Astrocyte of the spinal cord (primary cell): Measurements from ENCODE around the gene SLC25A41.

Source experiments
- DNase-seq: peaks from one replicate; pipeline ENCODE4 v3.0.0; 2011; ENCODE audit warnings: low read depth, low spot score
- H3K4me3 ChIP-seq: 2 replicates; pipeline ENCODE4 v1.5.1; 2011; ENCODE audit warnings: low read depth, mild to moderate bottlenecking, low read length, moderate library complexity
- in situ Hi-C: cut with HindIII; loops from 2 replicates; pipeline ENCODE4 v1.10.0; 2017; ENCODE audit warnings: low sequenced_read_pairs
- TF ChIP-seq, protein P1 (sequence below): IDR thresholded peaks from 2 replicates; pipeline ENCODE4 v1.5.1; 2012; ENCODE audit warnings: low read depth, mild to moderate bottlenecking, low read length, inconsistent platforms

SLC25A41 gene

DNA sequence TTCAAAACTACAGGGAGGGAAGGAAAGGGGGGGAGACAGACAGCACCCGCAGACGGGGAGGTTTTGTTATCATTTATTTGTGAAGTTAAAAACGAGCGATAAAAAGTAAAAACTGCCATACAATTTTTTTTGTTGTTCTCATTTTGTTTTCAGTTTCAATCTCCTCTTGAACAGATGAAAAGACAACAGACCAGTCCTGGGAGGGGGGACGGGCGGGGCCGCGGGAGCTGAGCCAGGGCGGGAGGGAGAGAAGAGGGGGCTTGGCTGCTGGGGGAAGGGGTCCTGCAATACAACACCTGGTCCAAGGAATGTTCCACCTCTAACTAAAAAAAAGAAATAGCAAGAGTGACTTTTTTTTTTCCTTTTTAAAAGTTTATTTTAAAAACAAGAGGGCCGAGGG, 20.3 kb downstream of the SLC25A41 start:
- in situ Hi-C loops: no loop called here
- TF ChIP-seq, protein P1, sequence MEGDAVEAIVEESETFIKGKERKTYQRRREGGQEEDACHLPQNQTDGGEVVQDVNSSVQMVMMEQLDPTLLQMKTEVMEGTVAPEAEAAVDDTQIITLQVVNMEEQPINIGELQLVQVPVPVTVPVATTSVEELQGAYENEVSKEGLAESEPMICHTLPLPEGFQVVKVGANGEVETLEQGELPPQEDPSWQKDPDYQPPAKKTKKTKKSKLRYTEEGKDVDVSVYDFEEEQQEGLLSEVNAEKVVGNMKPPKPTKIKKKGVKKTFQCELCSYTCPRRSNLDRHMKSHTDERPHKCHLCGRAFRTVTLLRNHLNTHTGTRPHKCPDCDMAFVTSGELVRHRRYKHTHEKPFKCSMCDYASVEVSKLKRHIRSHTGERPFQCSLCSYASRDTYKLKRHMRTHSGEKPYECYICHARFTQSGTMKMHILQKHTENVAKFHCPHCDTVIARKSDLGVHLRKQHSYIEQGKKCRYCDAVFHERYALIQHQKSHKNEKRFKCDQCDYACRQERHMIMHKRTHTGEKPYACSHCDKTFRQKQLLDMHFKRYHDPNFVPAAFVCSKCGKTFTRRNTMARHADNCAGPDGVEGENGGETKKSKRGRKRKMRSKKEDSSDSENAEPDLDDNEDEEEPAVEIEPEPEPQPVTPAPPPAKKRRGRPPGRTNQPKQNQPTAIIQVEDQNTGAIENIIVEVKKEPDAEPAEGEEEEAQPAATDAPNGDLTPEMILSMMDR: no peak
- no peak for DNase-seq
- H3K4me3 ChIP-seq: no peak overlapping the region

DNA sequence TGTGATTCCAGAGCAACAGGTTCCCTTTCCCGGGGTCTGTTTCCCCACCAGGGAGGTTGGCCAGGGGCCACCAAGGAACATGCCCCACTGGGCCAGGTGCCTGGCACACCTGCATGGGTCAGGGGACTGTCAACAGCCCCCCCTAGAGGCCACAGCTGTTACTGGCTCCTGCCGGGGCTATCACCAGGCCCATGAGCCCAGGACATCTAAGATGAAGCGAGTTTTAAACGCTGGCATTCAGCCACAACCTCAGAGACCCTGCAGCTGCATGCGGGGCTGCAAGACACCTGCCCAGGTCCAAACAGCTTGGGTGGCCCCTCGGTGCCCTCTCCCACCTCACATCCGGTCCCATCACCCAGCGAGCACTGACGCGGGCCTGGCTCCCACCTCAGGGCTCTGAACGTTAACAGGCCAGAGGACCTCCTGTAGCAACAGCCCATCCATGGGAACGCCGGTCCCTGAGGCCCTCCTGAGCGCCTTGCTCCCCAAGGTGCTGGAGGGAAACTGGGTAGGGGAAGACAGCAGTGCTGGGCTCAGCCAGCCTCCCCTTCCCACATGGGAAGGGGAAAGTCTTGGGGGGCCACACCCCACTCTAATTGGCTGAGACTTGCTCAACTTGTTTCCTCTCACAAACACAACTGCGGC, 21.0 kb downstream of the SLC25A41 start:
- in situ Hi-C loops: no loop called here
- TF ChIP-seq, protein P1: peak; percentile 74
- H3K4me3 ChIP-seq: no peak overlapping the region
- no peak for DNase-seq

DNA sequence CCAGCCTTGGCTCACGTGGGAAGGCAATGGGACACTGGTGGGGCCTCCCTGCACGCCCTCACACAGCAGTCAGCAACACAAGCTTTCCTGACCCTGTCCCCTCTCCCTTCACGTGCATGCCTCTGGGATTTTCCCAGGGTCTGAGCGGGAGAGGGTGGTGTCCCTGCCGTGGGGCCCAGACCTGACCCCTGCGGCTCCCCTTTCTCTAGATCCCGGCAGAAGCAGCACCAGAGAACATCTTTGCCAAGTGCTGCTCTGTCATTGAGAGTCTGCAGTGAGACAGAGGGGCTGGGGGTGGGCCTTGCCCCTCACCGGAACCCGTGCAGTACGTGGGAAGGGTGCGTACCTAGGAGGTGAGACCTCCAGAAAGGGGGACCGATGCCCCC, 21.5 kb downstream of the SLC25A41 start:
- no peak for DNase-seq
- in situ Hi-C loops: no loop called here
- H3K4me3 ChIP-seq: no peak overlapping the region
- TF ChIP-seq, protein P1: no peak

DNA sequence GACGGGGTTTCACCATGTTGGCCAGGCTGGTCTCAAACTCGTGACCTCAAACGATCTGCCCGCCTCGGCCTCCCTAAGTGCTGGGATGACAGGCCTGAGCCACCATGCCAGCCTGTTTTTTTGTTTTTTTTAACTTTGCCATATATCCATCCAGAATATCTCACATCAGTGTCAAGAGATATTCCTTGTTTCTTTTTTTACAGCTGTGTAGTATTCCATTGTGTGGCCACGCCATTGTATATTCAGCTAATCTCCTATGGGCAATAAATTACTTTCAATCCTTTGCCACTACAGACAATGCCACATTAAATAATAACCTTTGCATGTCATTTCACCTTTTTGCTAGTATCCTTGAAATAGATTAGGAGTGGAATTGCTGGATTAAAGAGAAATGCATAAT, 24.2 kb downstream of the SLC25A41 start:
- TF ChIP-seq, protein P1: no peak
- no peak overlapping the region for H3K4me3 ChIP-seq
- DNase-seq: no peak
- in situ Hi-C loops: no loop called here

DNA sequence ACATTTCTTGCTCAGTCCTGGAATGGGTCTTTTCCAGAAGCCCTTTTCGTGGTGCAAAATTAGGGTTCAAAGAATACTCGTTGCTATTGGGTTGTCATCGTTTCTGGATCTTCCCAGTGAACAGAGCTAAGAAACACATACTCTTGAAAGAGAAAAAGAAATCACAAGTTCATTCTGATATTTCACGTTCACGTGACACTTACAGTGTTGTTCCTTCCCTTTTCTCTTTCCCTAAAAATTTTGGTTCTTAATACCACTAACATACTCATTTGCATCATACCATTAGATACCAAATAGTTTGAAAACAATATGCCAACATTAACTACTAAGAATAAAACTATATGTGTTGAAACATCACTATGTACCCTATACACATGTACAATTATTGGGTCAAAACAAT, 27.2 kb downstream of the SLC25A41 start:
- in situ Hi-C loops: no loop called here
- TF ChIP-seq, protein P1: no peak
- H3K4me3 ChIP-seq: no peak overlapping the region
- no peak for DNase-seq

DNA sequence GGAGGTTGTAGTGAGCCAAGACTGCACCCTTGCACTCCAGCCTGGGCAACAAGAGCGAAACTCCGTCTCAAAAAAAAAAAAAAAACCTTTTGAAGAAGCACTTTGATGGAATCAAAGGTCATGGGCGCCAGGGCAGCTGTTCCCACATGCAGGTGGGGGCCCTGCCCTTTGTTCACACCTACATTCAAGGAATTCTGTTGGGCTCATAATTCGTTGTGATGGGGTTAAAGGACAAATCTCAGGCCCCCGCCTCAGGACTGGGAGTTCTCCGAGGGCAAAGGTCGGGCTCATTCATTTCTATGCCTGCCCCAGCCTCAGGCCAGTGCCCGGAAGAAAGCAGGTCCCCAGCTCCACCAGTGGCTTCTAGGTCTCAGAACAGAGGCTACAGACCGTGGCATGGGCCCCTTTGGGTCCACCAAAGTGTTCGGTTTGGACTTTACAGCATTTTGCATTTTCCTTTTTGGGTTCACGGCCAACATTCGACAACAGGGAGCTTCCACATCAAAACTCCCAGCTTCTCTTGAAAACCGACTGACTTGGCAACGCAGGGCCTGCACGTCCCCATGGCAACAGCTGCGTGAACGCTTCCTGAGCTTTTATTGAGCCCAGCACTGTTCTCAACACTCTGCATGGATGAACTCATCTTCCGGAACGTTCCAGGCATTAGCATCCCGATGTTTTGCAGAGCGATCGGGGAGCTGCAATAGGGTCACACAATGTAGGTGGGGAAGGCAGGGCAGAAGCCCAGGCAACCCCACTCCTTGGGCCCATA, 30.5 kb downstream of the SLC25A41 start:
- in situ Hi-C loops: no loop called here
- DNase-seq: peak; percentile 72
- H3K4me3 ChIP-seq: no peak overlapping the region
- TF ChIP-seq, protein P1: no peak
